GM18520 (cell line): Measurements from ENCODE around the gene DCUN1D3.
"Not testable (repeated sequence)": the region's sequence is repeated elsewhere in the genome, so short reads cannot be mapped to it uniquely, and the experiment has no call there.

Source experiments
- ATAC-seq: cut with Tn5 transposase; IDR thresholded peaks from one replicate; pipeline ENCODE4 v1.9.1; 2021; ENCODE audit not compliant: unreplicated experiment

Gene DCUN1D3

DNA sequence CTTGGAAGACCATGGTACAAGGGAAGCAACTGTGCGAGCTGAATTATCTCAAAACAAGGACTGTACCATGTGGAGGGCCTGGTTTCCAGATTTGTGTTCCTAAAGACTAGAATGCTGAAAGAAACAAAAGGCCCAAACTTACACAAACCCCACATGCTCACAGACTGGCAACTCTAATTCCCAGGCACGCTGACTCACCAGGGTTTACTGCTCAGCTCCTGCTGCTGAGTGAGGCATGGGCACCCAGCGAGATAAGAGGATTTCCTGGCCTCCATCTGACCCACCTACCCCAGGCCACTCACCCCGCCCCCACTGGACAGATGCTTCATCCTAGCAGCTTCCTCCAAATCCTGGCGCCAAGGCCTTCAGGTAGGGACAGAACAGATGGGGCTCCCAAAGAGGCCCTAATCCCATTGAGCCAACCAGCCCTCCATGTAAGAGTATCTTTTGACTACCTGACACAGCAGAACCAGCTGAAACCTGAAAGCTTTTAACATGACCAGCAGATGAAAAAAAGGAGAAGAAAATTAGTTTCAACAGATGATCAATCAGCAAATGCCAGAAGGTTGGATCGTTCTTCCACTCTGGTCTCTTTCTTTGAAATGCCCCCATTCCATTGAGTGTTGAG lies 33.9 kb downstream of the DCUN1D3 start:
- ATAC-seq = peak; percentile 17

DNA sequence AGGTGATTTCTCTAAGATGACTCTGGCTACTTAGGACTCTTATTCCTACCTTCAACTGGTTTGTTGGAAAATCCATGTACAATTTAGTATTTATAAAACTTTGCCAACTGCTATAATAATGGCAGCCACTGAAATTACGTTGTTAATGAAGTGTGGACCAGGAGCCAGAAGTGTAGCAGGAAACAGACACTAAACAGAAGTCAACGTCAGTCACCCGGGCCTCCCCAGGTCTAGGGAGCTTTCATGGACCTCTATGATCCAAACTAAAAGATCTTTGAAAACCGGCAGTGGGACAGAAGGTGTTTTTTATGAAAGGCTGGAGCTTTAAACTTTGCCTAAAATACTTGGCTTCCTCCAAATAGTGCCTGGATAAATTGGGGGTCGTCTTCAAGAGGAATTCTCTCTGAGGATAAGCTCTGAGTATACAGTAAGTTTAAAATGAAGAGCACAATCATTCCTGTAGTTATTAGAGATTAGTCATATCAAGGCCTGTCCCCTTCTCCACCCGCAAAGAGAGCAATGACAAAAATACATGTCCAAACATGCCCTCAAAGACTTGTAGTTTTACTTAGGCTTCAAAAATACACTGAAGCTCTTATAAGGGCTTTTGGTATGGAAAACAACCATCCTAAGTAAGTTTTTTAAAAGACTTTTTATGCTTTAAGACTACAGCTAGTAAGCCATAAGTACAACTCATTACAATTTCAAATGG lies 34.6 kb downstream of the DCUN1D3 start:
- peak; percentile 68 for ATAC-seq

DNA sequence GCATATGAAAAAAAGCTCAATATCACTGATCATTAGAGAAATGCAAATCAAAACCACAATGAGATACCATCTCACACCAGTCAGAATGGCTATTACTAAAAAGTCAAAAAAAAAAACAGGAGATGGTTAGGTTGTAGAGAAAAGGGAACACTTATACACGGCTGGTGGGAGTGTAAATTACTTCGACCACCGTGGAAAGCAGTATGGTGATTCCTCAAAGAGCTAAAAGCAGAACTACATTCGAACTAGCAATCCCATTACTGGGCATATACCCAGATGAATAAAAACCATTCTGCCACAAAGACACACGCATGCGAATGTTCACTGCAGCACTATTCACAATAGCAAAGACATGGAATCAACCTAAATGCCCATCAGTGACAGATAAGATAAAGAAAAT lies 35.8 kb downstream of the DCUN1D3 start:
- not testable (repeated sequence) for ATAC-seq

DNA sequence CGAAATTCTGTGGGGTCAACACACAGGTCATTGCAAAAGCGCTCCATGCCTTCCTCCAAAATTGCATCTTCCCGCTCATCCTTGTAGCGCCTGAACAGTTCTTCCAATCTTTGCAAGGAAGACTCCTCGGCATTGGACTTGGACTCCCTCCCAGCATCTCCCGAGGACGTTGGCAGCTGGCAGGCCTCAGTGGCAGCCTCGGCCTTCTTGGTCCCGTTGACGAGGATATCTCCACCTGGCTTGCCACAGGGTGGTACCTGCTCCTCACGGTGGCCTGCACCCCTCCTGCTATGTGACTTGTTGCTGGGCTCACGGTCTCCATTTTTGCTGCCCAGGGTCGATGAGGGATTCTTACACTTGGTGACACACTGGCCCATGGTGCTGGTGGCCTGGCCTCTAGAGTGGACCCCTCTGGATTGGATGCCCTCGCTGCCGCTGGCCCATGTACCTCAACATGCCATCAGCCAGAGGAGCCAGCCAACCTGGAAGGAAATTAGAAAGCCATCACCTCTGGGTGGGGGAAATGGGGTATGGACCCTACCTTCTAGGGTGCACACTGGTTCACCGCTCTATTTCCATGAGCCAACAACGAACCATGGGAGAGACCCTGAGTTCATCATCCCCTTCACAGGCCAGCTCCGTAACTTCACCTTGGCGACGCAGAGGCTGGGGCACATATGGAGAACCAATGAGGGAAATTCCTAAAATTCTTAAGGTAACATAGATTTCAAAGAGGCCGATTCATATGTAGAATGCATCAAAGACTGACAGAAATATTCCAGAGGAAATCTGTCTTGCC lies 37.8 kb downstream of the DCUN1D3 start:
- no peak for ATAC-seq

DNA sequence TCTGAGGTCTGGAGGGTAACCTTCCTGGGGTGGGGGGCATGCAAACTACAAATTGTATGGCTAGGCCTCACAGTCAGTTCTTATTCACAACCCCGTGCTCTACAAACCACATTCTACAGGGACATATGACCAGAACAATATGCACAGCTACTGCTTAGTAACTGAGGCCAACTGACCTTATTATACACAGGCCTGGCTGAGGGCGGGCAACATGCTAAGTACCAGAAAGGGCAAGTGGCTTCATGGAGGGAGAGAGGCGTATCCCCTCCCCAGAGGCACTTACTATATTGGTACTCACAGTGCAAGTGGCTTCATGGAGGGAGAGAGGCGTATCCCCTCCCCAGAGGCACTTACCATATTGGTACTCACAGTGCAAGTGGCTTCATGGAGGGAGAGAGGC lies 39.2 kb downstream of the DCUN1D3 start:
- ATAC-seq = not testable (repeated sequence)

DNA sequence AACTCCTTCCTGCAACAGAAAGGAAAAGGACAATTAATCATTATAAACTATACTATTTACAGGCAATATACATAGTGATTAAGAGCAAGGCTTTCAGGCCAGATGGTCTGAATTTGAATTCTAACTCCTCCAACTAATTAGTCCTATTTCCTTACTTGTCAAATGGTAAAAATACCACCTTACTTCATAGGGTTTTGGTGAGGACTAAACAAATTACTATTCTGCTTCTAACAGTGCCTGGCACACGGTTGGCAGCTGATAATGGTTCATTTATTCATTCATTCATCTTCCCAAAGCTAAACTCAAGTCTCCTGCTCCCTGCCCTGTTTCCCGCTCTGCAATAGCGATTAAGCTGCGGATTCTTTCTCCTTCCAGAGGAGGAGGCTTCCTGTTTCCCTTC lies 39.8 kb downstream of the DCUN1D3 start:
- no peak for ATAC-seq

DNA sequence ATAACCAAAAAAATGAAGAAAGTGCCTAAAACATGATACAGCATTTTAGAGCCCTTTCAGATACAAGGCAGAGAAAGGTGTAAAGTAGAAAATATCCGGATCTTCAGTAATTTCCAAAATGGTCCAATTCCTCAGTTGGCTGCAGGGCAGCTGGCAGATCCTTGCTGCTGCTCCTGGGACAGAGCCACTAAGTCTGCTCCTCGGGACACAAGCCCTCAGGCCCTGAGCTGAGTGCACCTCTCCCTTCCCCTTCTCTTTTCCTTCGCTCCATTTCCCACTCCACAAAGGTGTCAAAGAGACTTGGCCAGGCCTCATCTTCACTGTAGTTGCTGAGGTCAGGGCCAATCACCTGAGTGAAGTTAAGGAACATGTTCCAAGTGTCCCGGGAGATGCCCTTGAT lies 40.5 kb downstream of the DCUN1D3 start:
- ATAC-seq = no peak

DNA sequence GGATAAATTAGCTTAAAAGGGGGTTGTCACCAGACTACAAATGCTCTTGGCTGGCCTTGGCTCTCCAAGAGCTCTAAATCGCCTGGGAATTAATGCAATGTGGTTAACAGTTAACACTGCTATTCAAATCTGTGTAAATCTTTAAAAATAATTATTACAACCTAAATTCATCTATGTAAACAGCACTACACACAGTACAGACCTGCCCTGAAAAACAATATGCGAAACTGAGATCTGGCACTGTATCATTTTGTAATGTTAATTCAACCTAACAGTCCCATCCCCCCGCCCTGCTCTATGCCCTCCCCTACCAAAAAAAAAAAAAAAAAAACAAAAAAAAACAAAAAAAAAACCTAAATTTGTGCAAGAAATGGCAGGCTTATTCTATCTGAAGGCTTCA lies 40.9 kb downstream of the DCUN1D3 start:
- ATAC-seq = no peak

DNA sequence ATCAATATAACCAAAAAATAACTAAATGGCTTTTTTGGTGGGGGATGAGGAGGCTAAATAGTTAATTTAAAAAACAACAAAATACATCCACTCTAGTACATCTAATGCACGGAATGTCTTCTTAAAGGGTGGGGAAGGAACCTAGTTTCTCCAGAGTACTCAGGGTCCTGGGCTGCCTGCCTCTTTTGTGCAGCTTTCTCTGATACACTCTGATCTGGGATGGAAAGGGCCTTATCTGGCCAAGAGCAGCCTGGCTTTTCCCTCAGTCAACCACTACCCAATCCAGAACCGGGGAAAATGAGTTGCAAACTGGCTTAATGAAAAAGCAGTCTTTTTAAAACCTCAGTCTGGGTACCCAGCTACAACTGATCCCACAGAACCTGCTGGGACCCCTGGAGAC lies 42.9 kb downstream of the DCUN1D3 start:
- ATAC-seq = no peak

DNA sequence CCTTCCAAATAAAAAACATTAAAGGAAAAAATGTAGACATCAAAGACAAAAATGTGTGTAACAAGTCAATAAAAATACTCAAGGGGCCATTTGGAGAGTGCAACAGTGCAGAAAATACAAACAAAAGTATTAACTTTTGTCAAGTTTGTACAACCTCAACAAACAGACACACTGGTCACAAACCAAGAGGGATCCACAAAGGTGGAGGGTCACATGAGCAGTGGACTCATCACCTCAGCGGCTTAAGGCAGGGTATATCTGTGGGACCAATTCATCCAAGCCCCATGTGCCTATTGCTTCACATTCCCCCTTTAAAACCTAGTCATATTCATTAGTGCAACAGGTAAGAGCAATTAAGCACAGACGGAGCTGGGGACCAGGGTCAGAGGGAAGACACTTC lies 45.2 kb downstream of the DCUN1D3 start:
- ATAC-seq = no peak

DNA sequence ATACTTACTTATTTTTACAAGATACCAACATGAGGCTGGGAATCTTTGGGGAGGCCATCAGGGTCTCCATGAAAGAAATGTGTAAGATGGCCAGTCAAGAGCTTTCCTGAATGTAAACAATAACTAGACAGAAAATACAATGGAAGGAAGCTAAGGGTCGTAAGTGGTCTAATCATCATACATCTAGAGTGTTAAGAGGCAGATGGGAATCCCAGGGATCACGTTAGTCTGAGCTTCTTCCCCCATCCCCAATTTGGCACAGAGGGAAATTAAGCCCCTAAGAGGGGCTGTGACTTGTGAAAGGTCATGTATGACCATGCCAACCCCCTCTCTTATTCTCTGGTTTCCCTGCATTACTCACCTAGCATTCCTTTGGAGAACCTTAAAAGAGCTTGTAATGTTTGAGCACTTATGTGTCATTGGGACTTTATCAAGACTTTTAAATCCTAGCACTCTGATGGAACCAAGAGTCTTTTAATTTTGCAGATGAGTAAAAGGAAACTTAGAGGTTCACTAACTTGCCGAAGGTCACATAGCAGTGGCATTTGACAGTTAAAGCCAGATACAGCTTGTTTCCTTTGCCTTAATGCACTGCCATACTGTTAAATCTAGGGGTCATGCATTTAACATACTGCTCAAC lies 46.1 kb downstream of the DCUN1D3 start:
- ATAC-seq = no peak

DNA sequence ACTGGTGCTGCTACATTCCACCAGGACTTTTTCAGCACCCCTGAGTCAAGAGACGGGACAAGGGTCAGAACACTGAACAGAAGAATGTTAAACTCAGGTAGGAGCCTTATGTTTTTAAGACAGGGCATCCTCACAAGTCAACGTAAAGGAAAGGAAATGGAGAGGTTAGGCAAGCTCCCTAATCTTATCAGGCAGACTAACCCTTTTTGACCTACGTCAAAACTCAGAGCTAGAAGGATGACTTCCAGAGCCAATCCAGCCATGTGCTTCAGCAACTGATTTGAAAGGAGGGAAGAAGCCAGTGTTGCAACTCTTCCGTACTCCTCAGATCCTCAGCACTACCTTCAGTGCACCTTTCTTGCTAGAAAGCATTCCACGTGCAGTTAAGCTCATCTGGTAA lies 47.0 kb downstream of the DCUN1D3 start:
- ATAC-seq = no peak

DNA sequence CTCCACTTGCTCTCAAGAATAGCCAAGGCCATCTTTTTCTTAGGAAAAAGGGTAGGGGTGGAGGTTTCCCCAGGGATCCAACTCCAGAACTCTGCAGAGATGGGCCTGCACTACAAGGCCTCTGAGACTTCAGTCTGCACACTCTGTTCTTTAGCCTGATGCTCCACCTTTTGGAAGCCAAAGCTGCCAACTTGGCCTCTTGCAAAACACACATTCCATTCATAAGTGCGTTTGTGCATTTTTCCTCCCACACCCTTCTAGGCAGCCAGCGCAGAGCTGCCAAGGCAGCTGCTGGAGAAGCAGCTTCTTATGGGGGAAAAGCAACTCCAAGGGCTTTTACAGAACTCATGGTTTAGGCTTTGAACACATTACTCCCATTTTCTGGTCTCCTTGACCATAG lies 48.6 kb downstream of the DCUN1D3 start:
- no peak for ATAC-seq

DNA sequence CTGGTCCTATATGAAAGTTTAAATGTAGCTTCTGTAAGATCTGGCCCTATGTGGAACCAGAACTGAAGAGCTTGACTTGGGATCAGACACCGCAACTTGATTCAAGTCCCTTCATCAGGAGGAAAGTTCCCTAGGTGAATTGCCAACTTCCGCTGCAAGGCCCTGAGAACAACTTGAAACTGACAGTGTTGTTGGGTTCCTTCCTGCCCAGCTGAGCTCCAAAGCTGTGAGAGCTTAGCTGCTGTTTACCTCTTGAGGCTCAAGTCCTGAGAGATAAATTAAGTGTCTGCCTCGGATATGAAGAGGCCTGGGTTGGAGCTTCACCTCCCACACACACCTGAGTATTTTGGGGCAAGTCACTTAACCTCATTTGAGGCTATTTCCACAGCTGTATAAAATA lies 49.2 kb downstream of the DCUN1D3 start:
- no peak for ATAC-seq

DNA sequence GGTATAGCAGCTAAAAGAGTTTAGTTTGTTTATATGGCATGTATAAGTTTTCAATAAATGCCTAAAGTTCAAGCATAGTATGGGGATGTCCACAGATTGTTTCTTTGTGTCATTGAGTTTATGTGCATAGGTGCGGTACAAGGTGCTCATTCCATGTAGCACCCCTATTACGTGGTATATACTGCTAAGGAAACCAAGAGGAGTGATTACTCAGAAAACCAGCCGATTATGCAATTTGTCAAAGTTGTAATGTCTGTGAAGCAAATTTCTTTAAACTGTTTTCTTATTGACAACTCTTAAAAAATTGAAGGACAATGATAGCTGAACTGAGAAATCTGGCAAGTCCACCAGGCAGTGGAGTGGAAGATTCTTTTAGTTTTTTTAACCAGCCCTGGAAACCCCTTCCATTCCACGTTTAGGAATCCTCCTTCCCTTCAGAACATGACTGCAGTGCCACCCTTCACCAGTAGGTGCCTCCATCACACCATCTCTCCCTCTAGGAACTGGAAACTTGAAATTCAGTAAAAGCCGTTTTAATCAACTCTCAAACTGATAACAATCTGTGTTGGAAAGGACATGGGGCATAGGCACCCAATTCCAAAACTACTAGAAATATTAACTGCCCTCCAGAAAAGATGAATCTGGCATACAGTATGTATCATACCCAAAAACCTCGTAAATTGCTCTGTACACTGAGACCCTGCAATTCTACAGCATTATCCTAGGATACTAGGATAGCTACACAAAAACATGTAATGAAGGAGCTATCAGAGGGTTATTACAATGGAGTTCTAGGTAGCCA lies 50.4 kb downstream of the DCUN1D3 start:
- ATAC-seq = no peak

DNA sequence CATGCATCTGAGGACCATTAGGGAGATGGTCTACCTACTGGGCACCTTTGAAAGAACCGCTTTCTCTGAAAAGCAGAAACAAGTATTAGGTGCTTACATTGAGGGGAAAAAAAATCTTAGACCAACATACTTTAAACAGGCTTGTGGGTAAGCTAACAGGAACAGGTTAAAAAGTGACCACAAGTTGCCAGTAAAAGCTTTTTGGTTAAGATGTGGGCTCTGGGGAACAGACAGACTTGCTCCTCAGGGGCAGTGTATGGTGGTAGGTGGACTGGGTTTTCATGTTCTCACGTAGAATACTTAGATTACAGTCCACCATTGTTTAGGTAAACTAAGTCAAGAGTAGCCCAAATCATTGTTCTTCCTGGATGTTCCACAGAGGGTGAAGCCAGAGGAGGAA lies 52.6 kb downstream of the DCUN1D3 start:
- no peak for ATAC-seq

DNA sequence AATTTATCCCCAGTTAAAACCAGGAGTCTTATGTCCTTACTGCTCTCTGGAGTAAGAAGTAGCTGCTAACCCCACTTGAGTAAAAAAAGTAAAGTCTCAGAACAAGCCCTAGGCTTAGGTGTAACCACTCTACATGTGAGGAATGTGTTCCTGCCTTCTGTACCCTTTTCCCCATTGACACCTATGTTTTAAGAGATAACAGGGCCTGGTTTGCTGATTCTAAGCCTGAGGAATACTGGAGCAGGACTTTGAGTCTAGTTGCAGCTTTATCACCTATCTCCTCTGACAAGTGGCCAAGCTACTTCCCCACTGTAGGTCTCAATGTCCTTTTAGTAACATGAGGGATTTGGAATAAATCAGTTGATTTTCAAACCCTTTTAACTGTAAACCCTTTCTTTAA lies 53.6 kb downstream of the DCUN1D3 start:
- ATAC-seq = no peak

DNA sequence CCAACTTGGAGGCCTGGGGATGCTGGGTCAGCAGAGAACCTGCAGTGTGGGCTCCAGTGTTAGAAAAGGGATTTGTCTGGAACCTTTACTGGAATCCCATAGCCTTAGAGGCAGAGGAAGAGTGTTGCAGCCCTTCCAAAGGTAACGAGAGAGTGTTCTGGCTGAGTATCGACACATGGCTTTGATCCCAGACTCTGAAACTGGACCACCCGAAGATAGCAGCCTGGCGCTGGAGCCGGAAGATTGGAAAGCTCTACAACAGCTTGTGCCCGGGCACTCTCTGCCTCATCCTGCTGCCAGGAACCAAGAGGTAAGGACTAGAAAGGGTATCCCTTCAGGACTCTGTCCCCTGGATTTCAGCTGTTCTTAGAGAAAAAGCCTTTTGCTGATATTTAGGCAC lies 54.1 kb downstream of the DCUN1D3 start:
- ATAC-seq = no peak

DNA sequence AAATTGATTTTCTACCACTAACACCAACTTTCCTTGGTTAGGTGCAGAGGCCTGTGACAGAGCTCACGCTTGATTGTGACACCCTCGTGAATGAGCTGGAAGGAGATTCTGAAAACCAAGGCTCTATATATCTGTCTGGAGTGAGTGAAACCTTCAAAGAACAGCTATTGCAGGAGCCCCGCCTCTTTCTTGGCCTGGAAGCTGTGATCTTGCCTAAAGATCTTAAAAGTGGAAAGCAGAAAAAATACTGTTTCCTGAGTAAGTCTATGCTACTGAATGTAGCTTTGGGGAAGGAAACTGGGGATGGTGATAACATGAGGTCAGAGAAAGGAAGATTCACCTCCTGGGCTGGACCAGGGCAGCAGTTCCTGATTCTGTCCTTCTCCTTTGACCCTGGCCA lies 55.6 kb downstream of the DCUN1D3 start:
- ATAC-seq = no peak

DNA sequence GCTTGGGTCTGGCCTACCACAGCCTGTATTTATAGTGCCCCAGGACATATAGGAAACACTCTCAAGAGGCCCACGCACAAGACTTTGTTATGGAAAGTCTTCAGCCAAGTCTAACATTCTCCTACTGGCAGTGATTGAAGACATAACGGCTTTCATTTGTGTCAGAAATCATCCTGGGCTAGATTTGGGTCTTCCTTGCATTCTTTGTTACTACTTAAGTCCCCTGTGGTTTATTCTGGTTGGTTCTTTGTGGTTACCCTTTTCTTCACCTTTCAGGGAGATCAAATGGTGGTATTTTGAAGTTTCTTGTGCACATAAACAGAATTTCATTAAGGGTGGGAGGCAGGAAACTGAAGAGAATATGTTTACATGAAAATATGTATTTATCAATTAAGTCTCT lies 56.1 kb downstream of the DCUN1D3 start:
- ATAC-seq = no peak

DNA sequence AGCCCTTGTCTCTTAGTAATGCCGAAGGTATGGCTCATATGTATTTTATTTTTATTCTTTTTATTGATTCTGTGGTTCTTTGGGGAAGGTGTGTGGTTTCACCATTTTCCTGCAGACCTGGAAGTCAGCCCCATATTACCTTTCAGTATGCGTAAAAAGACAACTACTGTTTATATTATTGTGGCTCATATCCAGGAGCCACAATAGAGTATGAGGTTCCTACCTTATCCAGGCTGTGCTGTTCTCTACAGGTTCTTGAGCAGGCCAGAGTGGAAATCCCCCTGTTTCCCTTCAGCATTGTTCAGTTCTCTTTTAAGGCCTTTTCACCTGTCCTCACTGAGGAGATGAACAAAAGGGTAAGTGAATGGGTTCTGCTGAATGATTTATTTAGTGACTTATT lies 60.7 kb downstream of the DCUN1D3 start:
- ATAC-seq = no peak
